RWPE2 (cell line): ENCODE measurements around the gene HIVEP1.

Experiments used
- ATAC-seq: fragments of 200-7000 bp; cut with Tn5 transposase; 3 replicates; pipeline ENCODE4 v1.9.1; 2021; ENCODE audit warnings: low read depth
- DNase-seq: peaks from one replicate; pipeline ENCODE4 v3.0.0-alpha.2; 2020; ENCODE audit warnings: low spot score
- H3K27ac ChIP-seq: fragments of 450-650 bp; 2 replicates; pipeline ENCODE4 v1.5.1; 2017; ENCODE audit warnings: mild to moderate bottlenecking; ENCODE audit not compliant: poor library complexity, severe bottlenecking
- H3K27me3 ChIP-seq: fragments of 250-450 bp; sonication (Bioruptor Pico); 2 replicates; pipeline ENCODE4 v1.5.1; 2021; ENCODE audit warnings: mild to moderate bottlenecking, moderate library complexity; ENCODE audit not compliant: insufficient read depth, poor library complexity, severe bottlenecking
- H3K36me3 ChIP-seq: fragments of 250-450 bp; sonication (Bioruptor Pico); 2 replicates; pipeline ENCODE4 v1.5.1; 2020; ENCODE audit warnings: low read depth, mild to moderate bottlenecking, moderate library complexity
- H3K4me1 ChIP-seq: fragments of 250-450 bp; sonication (Bioruptor Pico); 2 replicates; pipeline ENCODE4 v1.5.1; 2021; ENCODE audit warnings: mild to moderate bottlenecking, moderate library complexity; ENCODE audit not compliant: insufficient read depth, poor library complexity, severe bottlenecking
- H3K4me3 ChIP-seq: fragments of 250-450 bp; sonication (Bioruptor Pico); 2 replicates; pipeline ENCODE4 v1.5.1; 2021; ENCODE audit warnings: mild to moderate bottlenecking, moderate library complexity; ENCODE audit not compliant: severe bottlenecking
- H3K9me3 ChIP-seq: fragments of 250-450 bp; sonication (Bioruptor Pico); 2 replicates; pipeline ENCODE4 v1.5.1; 2021; ENCODE audit warnings: mild to moderate bottlenecking, moderate library complexity; ENCODE audit not compliant: severe bottlenecking
- TF ChIP-seq, protein P1 (sequence below): fragments of 450-650 bp; IDR thresholded peaks from one replicate; pipeline ENCODE4 v1.5.1; 2017; ENCODE audit warnings: mild to moderate bottlenecking, moderate library complexity; ENCODE audit not compliant: poor library complexity, severe bottlenecking

Gene HIVEP1

DNA sequence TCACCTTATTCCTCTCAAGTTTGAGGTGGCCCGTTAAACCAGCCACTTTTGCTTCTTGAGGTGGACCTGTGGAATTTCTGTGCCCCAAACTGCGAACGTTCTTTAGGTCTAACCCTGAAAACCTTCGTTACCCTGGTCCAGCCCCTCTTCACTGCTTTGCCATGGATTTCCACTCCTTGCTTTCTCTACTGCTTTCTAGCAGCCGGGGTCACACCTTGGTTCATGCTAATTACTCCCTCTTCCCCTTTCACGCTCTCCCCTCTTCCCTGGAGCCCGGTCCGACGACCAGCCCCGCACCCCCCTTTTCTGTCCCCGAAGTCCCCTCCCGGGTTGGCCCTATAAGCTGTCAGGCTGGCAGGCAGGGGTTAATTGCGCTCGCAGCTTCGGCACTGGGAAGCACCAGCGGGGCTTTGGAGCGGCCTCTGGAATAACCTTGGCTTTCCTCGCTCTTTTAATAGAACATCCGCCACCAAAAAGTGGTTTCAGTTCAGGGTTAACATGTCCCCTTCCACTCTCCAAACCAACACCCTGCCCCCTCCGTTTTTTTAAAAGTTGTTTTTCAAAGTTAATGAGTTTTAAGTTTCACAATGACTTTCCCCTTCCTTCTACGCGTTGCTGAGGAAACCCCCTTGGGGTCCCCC lies 1.4 kb upstream of the HIVEP1 start:
- peak overlapping the region; percentile 91 for H3K27ac ChIP-seq
- DNase-seq: peak; percentile 66
- H3K27me3 ChIP-seq: no peaks in the 10 kb centered on the region
- ATAC-seq: peak; percentile 10; the same call in 2 of the 3 replicates
- TF ChIP-seq, protein P1, sequence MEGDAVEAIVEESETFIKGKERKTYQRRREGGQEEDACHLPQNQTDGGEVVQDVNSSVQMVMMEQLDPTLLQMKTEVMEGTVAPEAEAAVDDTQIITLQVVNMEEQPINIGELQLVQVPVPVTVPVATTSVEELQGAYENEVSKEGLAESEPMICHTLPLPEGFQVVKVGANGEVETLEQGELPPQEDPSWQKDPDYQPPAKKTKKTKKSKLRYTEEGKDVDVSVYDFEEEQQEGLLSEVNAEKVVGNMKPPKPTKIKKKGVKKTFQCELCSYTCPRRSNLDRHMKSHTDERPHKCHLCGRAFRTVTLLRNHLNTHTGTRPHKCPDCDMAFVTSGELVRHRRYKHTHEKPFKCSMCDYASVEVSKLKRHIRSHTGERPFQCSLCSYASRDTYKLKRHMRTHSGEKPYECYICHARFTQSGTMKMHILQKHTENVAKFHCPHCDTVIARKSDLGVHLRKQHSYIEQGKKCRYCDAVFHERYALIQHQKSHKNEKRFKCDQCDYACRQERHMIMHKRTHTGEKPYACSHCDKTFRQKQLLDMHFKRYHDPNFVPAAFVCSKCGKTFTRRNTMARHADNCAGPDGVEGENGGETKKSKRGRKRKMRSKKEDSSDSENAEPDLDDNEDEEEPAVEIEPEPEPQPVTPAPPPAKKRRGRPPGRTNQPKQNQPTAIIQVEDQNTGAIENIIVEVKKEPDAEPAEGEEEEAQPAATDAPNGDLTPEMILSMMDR: no peak
- H3K9me3 ChIP-seq: no peaks in the 10 kb centered on the region
- H3K36me3 ChIP-seq: peaks cover 16% of the 10 kb centered on the region
- peaks cover 23% of the 10 kb centered on the region for H3K4me1 ChIP-seq
- peak overlapping the region; percentile 57 for H3K4me3 ChIP-seq

DNA sequence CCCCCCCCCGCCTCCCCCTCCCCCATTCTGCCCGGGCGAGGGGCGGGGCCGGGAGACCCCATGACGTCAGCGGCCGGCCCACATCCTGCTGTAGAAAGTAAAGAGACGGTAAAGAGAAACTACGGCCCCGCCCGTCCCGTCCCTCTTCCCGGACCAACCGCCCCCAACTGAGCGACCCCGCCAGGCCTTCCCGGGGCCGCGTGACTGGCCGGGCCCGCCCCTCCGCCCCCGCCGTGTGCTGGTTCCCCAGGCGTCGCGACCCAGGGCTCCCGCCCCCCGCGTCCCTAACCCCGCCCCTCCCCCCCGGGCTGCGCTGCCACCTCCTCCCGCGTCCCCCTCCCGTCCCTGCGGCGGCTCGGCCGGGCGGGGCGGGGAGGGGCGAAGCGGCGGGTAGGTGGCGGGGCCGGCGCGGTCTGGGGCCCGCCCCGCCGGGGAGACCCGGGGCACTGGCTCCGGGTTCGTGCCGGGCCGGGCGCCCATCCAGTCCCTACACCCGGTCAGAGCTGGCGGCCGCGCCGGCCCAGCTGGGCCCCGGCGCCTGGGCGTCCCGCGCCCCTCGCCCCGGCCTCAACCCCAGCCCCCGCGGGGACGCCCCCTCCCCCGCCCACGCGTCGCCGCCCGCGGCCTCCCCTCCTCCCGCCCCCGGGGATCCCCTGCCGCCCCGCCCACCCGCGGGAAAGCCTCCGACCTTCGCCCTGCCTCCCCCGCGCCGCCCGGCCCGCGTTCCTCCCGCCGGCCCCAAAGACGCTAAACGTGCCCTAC lies 655 bp upstream of the HIVEP1 start:
- Histone ChIP-seq H3K36me3 (peaks cover 23% of the 10 kb centered on the region), H3K27me3 (no peaks in the 10 kb centered on the region), H3K4me1 (peaks cover 23% of the 10 kb centered on the region), H3K27ac (peak overlapping the region; percentile 91), H3K9me3 (no peaks in the 10 kb centered on the region), H3K4me3 (peak overlapping the region; percentile 57)
- TF ChIP-seq, protein P1: no peak
- ATAC-seq (peak; percentile 66), DNase-seq (peak; percentile 97)

- peak; percentile 64 for ATAC-seq
Observed at GRCh38 chr6:12012558-12013306, 620 bp downstream of the HIVEP1 start.

GRCh38 chr6:12013307-12013719 lies 1.2 kb downstream of the HIVEP1 start:
- Histone ChIP-seq H3K4me1 (peaks cover 16% of the 10 kb centered on the region), H3K9me3 (no peaks in the 10 kb centered on the region), H3K4me3 (peak overlapping the region; percentile 57), H3K27me3 (no peaks in the 10 kb centered on the region), H3K36me3 (peaks cover 41% of the 10 kb centered on the region), H3K27ac (peak overlapping the region; percentile 91)
- TF ChIP-seq, protein P1: no peak
- DNase-seq (no peak), ATAC-seq (no peak)

More at GRCh38 chr6:12012558-12013306, 620 bp downstream of the HIVEP1 start:
- DNase-seq: peak; percentile 84
- H3K27me3 ChIP-seq: no peaks in the 10 kb centered on the region
- H3K36me3 ChIP-seq: peaks cover 36% of the 10 kb centered on the region
- peak overlapping the region; percentile 57 for H3K4me3 ChIP-seq
- peak overlapping the region; percentile 91 for H3K27ac ChIP-seq
- TF ChIP-seq, protein P1: no peak
- H3K4me1 ChIP-seq: peaks cover 20% of the 10 kb centered on the region
- no peaks in the 10 kb centered on the region for H3K9me3 ChIP-seq
